OCI-LY3 (cell line): ENCODE data around the gene ALDOB.

ENCODE experiments used
- CTCF ChIP-seq: fragments of 200-600, 300-600 bp; sonication (generic); IDR thresholded peaks from 2 replicates; pipeline ENCODE4 v1.5.1; 2014; ENCODE audit warnings: antibody characterized with exemption, low read length, low read depth
- EZH2phosphoT487 ChIP-seq: fragments of 200-600 bp; shearing (Covaris generic); IDR thresholded peaks from 2 replicates; pipeline ENCODE4 v1.6.1; 2018; ENCODE audit warnings: antibody characterized with exemption, mixed run types, low read depth

- TF ChIP-seq CTCF (no peak), EZH2phosphoT487 (no peak)
Observed at GRCh38 chr9:101380295-101380694, 55.3 kb downstream of the ALDOB start.
